ENCODE results near the gene XPC.

XPC gene

DNA sequence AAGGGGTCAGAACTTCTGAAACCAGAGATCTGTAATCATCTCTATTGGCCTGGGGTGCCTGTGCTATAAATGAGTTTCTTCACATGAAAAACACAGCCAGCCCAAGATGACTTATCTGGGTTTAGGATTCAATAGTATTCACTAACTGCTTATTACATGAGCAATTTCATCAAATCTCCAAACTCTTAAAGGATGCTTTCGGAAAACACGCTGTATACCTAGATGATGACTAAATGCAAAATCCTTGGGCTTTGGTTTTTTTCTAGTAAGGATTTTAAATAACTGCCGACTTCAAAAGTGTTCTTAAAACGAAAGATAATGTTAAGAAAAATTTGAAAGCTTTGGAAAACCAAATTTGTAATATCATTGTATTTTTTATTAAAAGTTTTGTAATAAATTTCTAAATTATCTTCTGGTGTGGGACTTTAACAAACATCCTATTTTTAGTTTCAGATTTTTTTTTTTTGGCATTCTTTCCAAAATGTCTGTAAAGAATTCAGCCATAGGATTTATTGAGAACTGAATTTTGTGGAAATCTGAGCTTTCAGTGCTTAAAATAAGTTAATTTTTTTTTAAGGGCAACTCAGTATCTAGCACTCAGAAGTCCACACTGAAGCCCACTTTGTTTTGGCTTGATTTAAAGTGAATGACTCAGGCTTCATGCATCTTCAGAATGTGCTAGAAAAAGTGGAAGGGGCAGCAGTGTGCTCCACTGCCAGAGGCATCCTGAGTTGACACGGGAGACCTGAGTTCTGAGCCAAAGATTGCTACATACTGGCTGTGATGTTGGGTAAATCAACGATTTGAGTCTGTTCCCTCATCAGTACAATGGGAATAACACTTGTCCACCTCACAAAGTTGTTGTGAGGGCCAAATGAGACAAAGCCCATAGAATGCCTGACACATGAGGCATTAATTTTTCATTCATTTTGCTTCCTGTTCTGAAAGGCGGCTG is 34.9 kb downstream of the XPC start:
- peaks cover 12% of the 10 kb centered on the region for H3K4me1 ChIP-seq (ENCODE audit: insufficient read depth, low read length, severe bottlenecking)
- TF ChIP-seq EZH2 (IDR thresholded peaks at IDR 0.05; ENCODE audit: borderline replicate concordance, low read length): no peak
- TF ChIP-seq, protein P1, sequence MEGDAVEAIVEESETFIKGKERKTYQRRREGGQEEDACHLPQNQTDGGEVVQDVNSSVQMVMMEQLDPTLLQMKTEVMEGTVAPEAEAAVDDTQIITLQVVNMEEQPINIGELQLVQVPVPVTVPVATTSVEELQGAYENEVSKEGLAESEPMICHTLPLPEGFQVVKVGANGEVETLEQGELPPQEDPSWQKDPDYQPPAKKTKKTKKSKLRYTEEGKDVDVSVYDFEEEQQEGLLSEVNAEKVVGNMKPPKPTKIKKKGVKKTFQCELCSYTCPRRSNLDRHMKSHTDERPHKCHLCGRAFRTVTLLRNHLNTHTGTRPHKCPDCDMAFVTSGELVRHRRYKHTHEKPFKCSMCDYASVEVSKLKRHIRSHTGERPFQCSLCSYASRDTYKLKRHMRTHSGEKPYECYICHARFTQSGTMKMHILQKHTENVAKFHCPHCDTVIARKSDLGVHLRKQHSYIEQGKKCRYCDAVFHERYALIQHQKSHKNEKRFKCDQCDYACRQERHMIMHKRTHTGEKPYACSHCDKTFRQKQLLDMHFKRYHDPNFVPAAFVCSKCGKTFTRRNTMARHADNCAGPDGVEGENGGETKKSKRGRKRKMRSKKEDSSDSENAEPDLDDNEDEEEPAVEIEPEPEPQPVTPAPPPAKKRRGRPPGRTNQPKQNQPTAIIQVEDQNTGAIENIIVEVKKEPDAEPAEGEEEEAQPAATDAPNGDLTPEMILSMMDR (IDR thresholded peaks at IDR 0.05; ENCODE audit: low read length): no peak
- peaks cover 20% of the 10 kb centered on the region; the same call in 1 of the 2 replicates for H3K36me3 ChIP-seq (ENCODE audit: insufficient read depth, low read length)
- H3F3A ChIP-seq (ENCODE audit: insufficient read depth, low read length): no peaks in the 10 kb centered on the region
- no peak overlapping the region for H3K27ac ChIP-seq (ENCODE audit: low read depth, low read length, poor library complexity, severe bottlenecking)
- H3K9ac ChIP-seq (ENCODE audit: low read length): no peak overlapping the region
- H3K9me3 ChIP-seq (ENCODE audit: low read length): no peaks in the 10 kb centered on the region
- H3K27me3 ChIP-seq (ENCODE audit: insufficient read depth, low read length): no peaks in the 10 kb centered on the region
- H2AFZ ChIP-seq (ENCODE audit: low read length): no peak overlapping the region
- no peaks in the 10 kb centered on the region for H3K79me2 ChIP-seq (ENCODE audit: insufficient read depth, low read length)
- H3K9me2 ChIP-seq (ENCODE audit: low read depth, low read length): no peaks in the 10 kb centered on the region
- no peaks in the 10 kb centered on the region for H4K20me1 ChIP-seq (ENCODE audit: insufficient read depth, low read length)
- H3K4me3 ChIP-seq (ENCODE audit: low read depth, low read length, poor library complexity, severe bottlenecking): no peak overlapping the region
- no peak overlapping the region for H3K4me2 ChIP-seq (ENCODE audit: low read length)

DNA sequence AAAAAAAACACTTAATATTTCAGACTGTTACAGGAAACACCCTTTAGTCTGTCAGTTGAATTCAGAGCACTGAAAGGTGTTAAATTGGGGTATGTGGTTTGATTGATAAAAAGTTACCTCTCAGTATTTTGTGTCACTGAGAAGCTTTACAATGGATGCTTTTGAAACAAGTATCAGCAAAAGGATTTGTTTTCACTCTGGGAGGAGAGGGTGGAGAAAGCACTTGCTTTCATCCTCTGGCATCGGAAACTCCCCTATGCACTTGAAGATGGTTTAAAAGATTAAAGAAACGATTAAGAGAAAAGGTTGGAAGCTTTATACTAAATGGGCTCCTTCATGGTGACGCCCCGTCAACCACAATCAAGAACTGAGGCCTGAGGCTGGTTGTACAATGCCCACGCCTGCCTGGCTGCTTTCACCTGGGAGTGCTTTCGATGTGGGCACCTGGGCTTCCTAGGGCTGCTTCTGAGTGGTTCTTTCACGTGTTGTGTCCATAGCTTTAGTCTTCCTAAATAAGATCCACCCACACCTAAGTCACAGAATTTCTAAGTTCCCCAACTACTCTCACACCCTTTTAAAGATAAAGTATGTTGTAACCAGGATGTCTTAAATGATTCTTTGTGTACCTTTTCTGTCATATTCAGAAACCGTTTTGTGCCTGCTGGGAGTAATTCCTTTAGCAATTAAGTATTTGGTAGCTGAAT is 35.7 kb downstream of the XPC start:
- H3K9ac ChIP-seq (ENCODE audit: low read length): no peak overlapping the region
- no peaks in the 10 kb centered on the region for H3K9me2 ChIP-seq (ENCODE audit: low read depth, low read length)
- TF ChIP-seq, protein P1 (IDR thresholded peaks at IDR 0.05; ENCODE audit: low read length): no peak
- no peak for TF ChIP-seq EZH2 (IDR thresholded peaks at IDR 0.05; ENCODE audit: borderline replicate concordance, low read length)
- peaks cover 20% of the 10 kb centered on the region; the same call in 1 of the 2 replicates for H3K36me3 ChIP-seq (ENCODE audit: insufficient read depth, low read length)
- peaks cover 12% of the 10 kb centered on the region for H3K4me1 ChIP-seq (ENCODE audit: insufficient read depth, low read length, severe bottlenecking)
- H3K27me3 ChIP-seq (ENCODE audit: insufficient read depth, low read length): no peaks in the 10 kb centered on the region
- H2AFZ ChIP-seq (ENCODE audit: low read length): no peak overlapping the region
- no peaks in the 10 kb centered on the region for H3K79me2 ChIP-seq (ENCODE audit: insufficient read depth, low read length)
- H3K9me3 ChIP-seq (ENCODE audit: low read length): no peaks in the 10 kb centered on the region
- no peaks in the 10 kb centered on the region for H4K20me1 ChIP-seq (ENCODE audit: insufficient read depth, low read length)
- H3F3A ChIP-seq (ENCODE audit: insufficient read depth, low read length): no peaks in the 10 kb centered on the region
- no peak overlapping the region for H3K4me3 ChIP-seq (ENCODE audit: low read depth, low read length, poor library complexity, severe bottlenecking)
- H3K4me2 ChIP-seq (ENCODE audit: low read length): no peak overlapping the region
- no peak overlapping the region for H3K27ac ChIP-seq (ENCODE audit: low read depth, low read length, poor library complexity, severe bottlenecking)

DNA sequence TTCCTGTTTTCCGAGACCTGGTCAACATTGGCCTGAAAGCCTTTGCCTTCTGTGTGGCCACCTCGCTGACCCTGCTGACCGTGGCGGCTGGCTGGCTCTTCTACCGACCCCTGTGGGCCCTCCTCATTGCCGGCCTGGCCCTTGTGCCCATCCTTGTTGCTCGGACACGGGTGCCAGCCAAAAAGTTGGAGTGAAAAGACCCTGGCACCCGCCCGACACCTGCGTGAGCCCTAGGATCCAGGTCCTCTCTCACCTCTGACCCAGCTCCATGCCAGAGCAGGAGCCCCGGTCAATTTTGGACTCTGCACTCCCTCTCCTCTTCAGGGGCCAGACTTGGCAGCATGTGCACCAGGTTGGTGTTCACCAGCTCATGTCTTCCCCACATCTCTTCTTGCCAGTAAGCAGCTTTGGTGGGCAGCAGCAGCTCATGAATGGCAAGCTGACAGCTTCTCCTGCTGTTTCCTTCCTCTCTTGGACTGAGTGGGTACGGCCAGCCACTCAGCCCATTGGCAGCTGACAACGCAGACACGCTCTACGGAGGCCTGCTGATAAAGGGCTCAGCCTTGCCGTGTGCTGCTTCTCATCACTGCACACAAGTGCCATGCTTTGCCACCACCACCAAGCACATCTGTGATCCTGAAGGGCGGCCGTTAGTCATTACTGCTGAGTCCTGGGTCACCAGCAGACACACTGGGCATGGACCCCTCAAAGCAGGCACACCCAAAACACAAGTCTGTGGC is 36.6 kb downstream of the XPC start:
- Histone ChIP-seq H3K36me3 (ENCODE audit: insufficient read depth, low read length) (peaks cover 15% of the 10 kb centered on the region; the same call in 1 of the 2 replicates), H3F3A (ENCODE audit: insufficient read depth, low read length) (no peaks in the 10 kb centered on the region), H3K27ac (ENCODE audit: low read depth, low read length, poor library complexity, severe bottlenecking) (no peak overlapping the region), H4K20me1 (ENCODE audit: insufficient read depth, low read length) (no peaks in the 10 kb centered on the region), H3K4me2 (ENCODE audit: low read length) (no peak overlapping the region), H3K9me3 (ENCODE audit: low read length) (no peaks in the 10 kb centered on the region), H3K9me2 (ENCODE audit: low read depth, low read length) (no peaks in the 10 kb centered on the region), H3K4me3 (ENCODE audit: low read depth, low read length, poor library complexity, severe bottlenecking) (no peak overlapping the region), H3K79me2 (ENCODE audit: insufficient read depth, low read length) (no peaks in the 10 kb centered on the region), H2AFZ (ENCODE audit: low read length) (no peak overlapping the region), H3K27me3 (ENCODE audit: insufficient read depth, low read length) (no peaks in the 10 kb centered on the region), H3K9ac (ENCODE audit: low read length) (no peak overlapping the region), H3K4me1 (ENCODE audit: insufficient read depth, low read length, severe bottlenecking) (peaks cover 12% of the 10 kb centered on the region)
- TF ChIP-seq EZH2 (IDR thresholded peaks at IDR 0.05; ENCODE audit: borderline replicate concordance, low read length): no peak
- TF ChIP-seq, protein P1 (IDR thresholded peaks at IDR 0.05; ENCODE audit: low read length): no peak
